GM12874 (cell line): ENCODE data around the gene ELANE.

Experiments used
- CTCF ChIP-seq: IDR thresholded peaks from 2 replicates; pipeline ENCODE4 v1.5.1; 2011; ENCODE audit warnings: low read depth, mild to moderate bottlenecking, control low read depth, low read length, moderate library complexity; ENCODE audit not compliant: insufficient read depth

The ELANE gene

GRCh38 chr19:871446-872265, 19.6 kb downstream of the ELANE start:
- no peak for TF ChIP-seq CTCF

- TF ChIP-seq CTCF: no peak
These were observed 20.3 kb downstream of the ELANE start for GRCh38 chr19:872266-872951.

GRCh38 chr19:873084-873483, 21.0 kb downstream of the ELANE start:
- no peak for TF ChIP-seq CTCF

- no peak for TF ChIP-seq CTCF
These were observed 21.5 kb downstream of the ELANE start for GRCh38 chr19:873561-874041.

- TF ChIP-seq CTCF: no peak
These were observed 23.3 kb downstream of the ELANE start for GRCh38 chr19:875265-875879.

GRCh38 chr19:876089-876488, 24.0 kb downstream of the ELANE start:
- no peak for TF ChIP-seq CTCF

- TF ChIP-seq CTCF: no peak
These were observed 24.7 kb downstream of the ELANE start for GRCh38 chr19:876780-877314.
